Measurements from ENCODE around the gene TTC28.
A peak's percentile ranks its signal among the peaks of the same experiment; 100 is the strongest.

The TTC28 gene

GRCh38 chr22:28442711-28443525, 236.7 kb downstream of the TTC28 start:
- Histone ChIP-seq H3K4me3 (ENCODE audit: insufficient read length, low read depth) (peak overlapping the region; percentile 61), H3K4me1 (ENCODE audit: insufficient read depth, insufficient read length) (no peaks in the 10 kb centered on the region)

GRCh38 chr22:28442264-28442710, 237.4 kb downstream of the TTC28 start:
- TF ChIP-seq YY1 (IDR thresholded peaks at IDR 0.05; ENCODE audit: insufficient read depth, insufficient read length) (no peak), SUZ12 (IDR thresholded peaks at IDR 0.05; ENCODE audit: extremely low read depth, insufficient read depth, insufficient read length) (no peak), ZNF274 (IDR thresholded peaks at IDR 0.05; ENCODE audit: low read depth, low read length) (no peak)
- Histone ChIP-seq H3K4me3 (ENCODE audit: insufficient read length, low read depth) (peak overlapping the region; percentile 61), H3K27me3 (ENCODE audit: insufficient read depth, insufficient read length) (no peaks in the 10 kb centered on the region), H3K36me3 (ENCODE audit: insufficient read depth, insufficient read length, low read length) (no peaks in the 10 kb centered on the region), H3K9me3 (ENCODE audit: insufficient read depth, low read length) (no peaks in the 10 kb centered on the region), H3K4me1 (ENCODE audit: insufficient read depth, insufficient read length) (no peaks in the 10 kb centered on the region), H3K9ac (ENCODE audit: insufficient read length, low read depth) (peak overlapping the region; percentile 74)
- peak; percentile 49 for DNase-seq (ENCODE audit: low read depth, low spot score)

More at GRCh38 chr22:28442711-28443525, 236.7 kb downstream of the TTC28 start:
- Histone ChIP-seq H3K36me3 (ENCODE audit: insufficient read depth, insufficient read length, low read length) (no peaks in the 10 kb centered on the region), H3K9me3 (ENCODE audit: insufficient read depth, low read length) (no peaks in the 10 kb centered on the region), H3K9ac (ENCODE audit: insufficient read length, low read depth) (peak overlapping the region; percentile 81), H3K27me3 (ENCODE audit: insufficient read depth, insufficient read length) (no peaks in the 10 kb centered on the region)
- TF ChIP-seq YY1 (IDR thresholded peaks at IDR 0.05; ENCODE audit: insufficient read depth, insufficient read length): no peak
- TF ChIP-seq SUZ12 (IDR thresholded peaks at IDR 0.05; ENCODE audit: extremely low read depth, insufficient read depth, insufficient read length): no peak
- TF ChIP-seq ZNF274 (IDR thresholded peaks at IDR 0.05; ENCODE audit: low read depth, low read length): no peak
- no peak for DNase-seq (ENCODE audit: low read depth, low spot score)

GRCh38 chr22:28441720-28442263, 237.8 kb downstream of the TTC28 start:
- H3K27me3 ChIP-seq (ENCODE audit: insufficient read depth, insufficient read length): no peaks in the 10 kb centered on the region
- peak overlapping the region; percentile 74 for H3K9ac ChIP-seq (ENCODE audit: insufficient read length, low read depth)
- peak overlapping the region; percentile 3 for H3K4me3 ChIP-seq (ENCODE audit: insufficient read length, low read depth)
- DNase-seq (ENCODE audit: low read depth, low spot score): no peak
- H3K9me3 ChIP-seq (ENCODE audit: insufficient read depth, low read length): no peaks in the 10 kb centered on the region
- no peak for TF ChIP-seq ZNF274 (IDR thresholded peaks at IDR 0.05; ENCODE audit: low read depth, low read length)
- no peak for TF ChIP-seq YY1 (IDR thresholded peaks at IDR 0.05; ENCODE audit: insufficient read depth, insufficient read length)
- TF ChIP-seq SUZ12 (IDR thresholded peaks at IDR 0.05; ENCODE audit: extremely low read depth, insufficient read depth, insufficient read length): no peak
- no peaks in the 10 kb centered on the region for H3K36me3 ChIP-seq (ENCODE audit: insufficient read depth, insufficient read length, low read length)
- no peaks in the 10 kb centered on the region for H3K4me1 ChIP-seq (ENCODE audit: insufficient read depth, insufficient read length)

- Histone ChIP-seq H3K4me1 (ENCODE audit: insufficient read depth, insufficient read length) (no peaks in the 10 kb centered on the region), H3K9ac (ENCODE audit: insufficient read length, low read depth) (no peak overlapping the region), H3K36me3 (ENCODE audit: insufficient read depth, insufficient read length, low read length) (no peaks in the 10 kb centered on the region), H3K4me3 (ENCODE audit: insufficient read length, low read depth) (no peak overlapping the region), H3K9me3 (ENCODE audit: insufficient read depth, low read length) (no peaks in the 10 kb centered on the region), H3K27me3 (ENCODE audit: insufficient read depth, insufficient read length) (no peaks in the 10 kb centered on the region)
- TF ChIP-seq SUZ12 (IDR thresholded peaks at IDR 0.05; ENCODE audit: extremely low read depth, insufficient read depth, insufficient read length) (no peak), YY1 (IDR thresholded peaks at IDR 0.05; ENCODE audit: insufficient read depth, insufficient read length) (no peak), ZNF274 (IDR thresholded peaks at IDR 0.05; ENCODE audit: low read depth, low read length) (no peak)
- DNase-seq (ENCODE audit: low read depth, low spot score): no peak
These were observed 238.8 kb downstream of the TTC28 start for GRCh38 chr22:28440592-28441390.

GRCh38 chr22:28438183-28438768, 241.4 kb downstream of the TTC28 start:
- Histone ChIP-seq H3K9ac (ENCODE audit: insufficient read length, low read depth) (no peak overlapping the region), H3K36me3 (ENCODE audit: insufficient read depth, insufficient read length, low read length) (no peaks in the 10 kb centered on the region), H3K4me1 (ENCODE audit: insufficient read depth, insufficient read length) (no peaks in the 10 kb centered on the region), H3K27me3 (ENCODE audit: insufficient read depth, insufficient read length) (no peaks in the 10 kb centered on the region), H3K4me3 (ENCODE audit: insufficient read length, low read depth) (no peak overlapping the region), H3K9me3 (ENCODE audit: insufficient read depth, low read length) (no peaks in the 10 kb centered on the region)
- TF ChIP-seq SUZ12 (IDR thresholded peaks at IDR 0.05; ENCODE audit: extremely low read depth, insufficient read depth, insufficient read length): no peak
- DNase-seq (ENCODE audit: low read depth, low spot score): no peak

GRCh38 chr22:28435982-28436381, 243.7 kb downstream of the TTC28 start:
- Histone ChIP-seq H3K9me3 (ENCODE audit: insufficient read depth, low read length) (no peaks in the 10 kb centered on the region), H3K9ac (ENCODE audit: insufficient read length, low read depth) (no peak overlapping the region), H3K4me1 (ENCODE audit: insufficient read depth, insufficient read length) (no peaks in the 10 kb centered on the region), H3K27me3 (ENCODE audit: insufficient read depth, insufficient read length) (no peaks in the 10 kb centered on the region), H3K36me3 (ENCODE audit: insufficient read depth, insufficient read length, low read length) (no peaks in the 10 kb centered on the region), H3K4me3 (ENCODE audit: insufficient read length, low read depth) (no peak overlapping the region)
- TF ChIP-seq YY1 (IDR thresholded peaks at IDR 0.05; ENCODE audit: insufficient read depth, insufficient read length) (no peak), ZNF274 (IDR thresholded peaks at IDR 0.05; ENCODE audit: low read depth, low read length) (no peak), SUZ12 (IDR thresholded peaks at IDR 0.05; ENCODE audit: extremely low read depth, insufficient read depth, insufficient read length) (no peak)
- DNase-seq (ENCODE audit: low read depth, low spot score): no peak
